ENCODE results near the gene RNF149. TPM values are rescaled to one million over a fixed set of nuclear protein-coding genes. Genes with fewer than 3 reads are reported as not detected.
"Not testable (repeated sequence)": the region's sequence is repeated elsewhere in the genome, so short reads cannot be mapped to it uniquely, and the experiment has no call there.

The RNF149 gene
- total and polyA plus RNA-seq, 2 donors: 26.3 to 113 TPM

GRCh38 chr2:101316568-101316967, 8.1 kb upstream of the RNF149 start:
- DNase-seq (ENCODE audit: extremely low spot score); H3K36me3 ChIP-seq (ENCODE audit: insufficient read depth); H3K27ac ChIP-seq (ENCODE audit: low read depth); H3K4me1 ChIP-seq (ENCODE audit: insufficient read depth); H3K4me3 ChIP-seq (ENCODE audit: low read depth, low read length): not testable (repeated sequence)
- 87% methylated on average over 6 of the region's 6 CpGs for WGBS

- no peak for DNase-seq (ENCODE audit: extremely low spot score)
- no peaks in the 10 kb centered on the region for H3K4me1 ChIP-seq (ENCODE audit: insufficient read depth)
- WGBS: 71% methylated on average over 3 of the region's 3 CpGs
- no peak overlapping the region for H3K4me3 ChIP-seq (ENCODE audit: low read depth, low read length)
- H3K36me3 ChIP-seq (ENCODE audit: insufficient read depth): no peaks in the 10 kb centered on the region
- no peak overlapping the region for H3K27ac ChIP-seq (ENCODE audit: low read depth)
These were observed 3.2 kb upstream of the RNF149 start for GRCh38 chr2:101311696-101312017.

DNA sequence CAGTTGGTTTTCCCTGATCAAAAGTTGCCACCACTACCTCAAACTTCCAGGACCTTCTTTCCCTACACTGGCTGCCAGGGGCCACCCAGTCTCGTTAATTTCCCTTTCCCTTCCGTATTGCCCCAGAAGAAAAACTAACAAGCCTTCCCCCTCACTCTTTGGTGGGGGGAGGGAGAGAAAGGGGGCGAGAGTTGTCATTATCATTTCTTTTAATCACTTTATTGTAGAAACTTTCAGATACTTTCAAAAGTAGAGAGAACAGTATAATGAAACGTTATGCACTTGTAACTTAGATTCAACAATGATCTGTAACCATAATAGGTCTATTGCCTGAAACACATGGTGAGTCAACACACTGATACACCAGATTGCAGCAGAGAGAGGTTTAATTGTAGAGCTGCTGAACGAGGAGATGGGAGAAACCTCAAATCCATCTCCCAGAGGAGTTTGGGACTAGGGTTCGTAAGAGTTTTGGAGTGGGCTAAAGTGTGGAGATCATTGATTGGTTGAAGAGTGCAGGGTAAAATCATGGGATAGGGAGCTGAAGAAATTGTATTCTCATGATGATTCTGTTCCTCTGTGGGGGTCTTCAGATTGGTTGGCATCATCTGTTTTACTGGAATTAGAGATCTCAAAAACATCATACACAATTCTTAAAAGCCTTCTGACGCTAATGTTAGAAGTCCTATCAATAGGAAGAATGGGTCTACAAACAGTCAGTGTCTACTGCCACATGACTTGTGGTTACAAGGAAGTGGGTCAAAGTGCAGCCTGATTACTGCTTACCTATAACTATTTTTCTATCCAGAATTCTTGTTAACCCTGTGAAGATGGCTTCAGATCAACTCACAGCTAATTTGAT, 2.6 kb upstream of the RNF149 start:
- no peak overlapping the region for H3K4me3 ChIP-seq (ENCODE audit: low read depth, low read length)
- H3K27ac ChIP-seq (ENCODE audit: low read depth): no peak overlapping the region
- 72% methylated on average over 7 of the region's 7 CpGs for WGBS
- no peaks in the 10 kb centered on the region for H3K36me3 ChIP-seq (ENCODE audit: insufficient read depth)
- H3K4me1 ChIP-seq (ENCODE audit: insufficient read depth): no peaks in the 10 kb centered on the region
- no peak for DNase-seq (ENCODE audit: extremely low spot score)

DNA sequence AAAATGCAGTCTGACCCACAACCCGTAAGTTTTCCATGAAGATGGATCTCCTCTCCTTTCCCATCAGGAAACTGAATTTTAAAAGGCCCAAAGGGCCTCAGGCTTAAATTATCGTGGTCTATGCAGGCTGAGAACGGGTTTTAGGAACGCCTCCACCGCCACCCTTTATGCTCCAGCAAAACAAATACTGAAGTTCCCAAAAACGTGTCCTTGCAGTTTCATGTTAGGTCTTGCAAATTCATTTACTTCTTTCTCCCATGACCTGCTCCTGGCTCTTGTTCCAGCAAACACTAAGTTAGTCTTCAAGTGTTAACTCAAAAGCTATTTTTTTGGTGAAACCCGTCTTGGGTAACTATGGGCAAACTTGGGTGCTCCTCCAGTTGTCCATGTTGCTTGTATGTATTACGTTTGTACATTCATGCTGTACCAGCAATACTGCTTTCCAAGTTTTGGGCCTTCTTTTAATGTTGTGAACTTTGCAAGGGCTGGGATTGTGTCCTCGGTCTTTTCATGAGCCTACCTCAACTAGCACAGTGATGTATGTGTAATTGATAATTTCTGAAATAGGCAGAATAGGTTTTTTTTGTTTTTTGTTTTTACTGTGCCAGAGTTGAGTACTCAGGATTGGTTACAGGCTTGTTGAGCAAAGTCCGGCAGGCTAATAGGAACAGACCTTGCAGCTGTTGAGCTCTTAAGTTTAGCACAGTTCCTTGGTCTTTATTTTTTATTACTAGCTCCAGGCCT, 1.8 kb upstream of the RNF149 start:
- H3K4me1 ChIP-seq (ENCODE audit: insufficient read depth): no peaks in the 10 kb centered on the region
- H3K4me3 ChIP-seq (ENCODE audit: low read depth, low read length): no peak overlapping the region
- WGBS: 80% methylated on average over 10 of the region's 10 CpGs
- no peaks in the 10 kb centered on the region for H3K36me3 ChIP-seq (ENCODE audit: insufficient read depth)
- DNase-seq (ENCODE audit: extremely low spot score): no peak
- no peak overlapping the region for H3K27ac ChIP-seq (ENCODE audit: low read depth)

DNA sequence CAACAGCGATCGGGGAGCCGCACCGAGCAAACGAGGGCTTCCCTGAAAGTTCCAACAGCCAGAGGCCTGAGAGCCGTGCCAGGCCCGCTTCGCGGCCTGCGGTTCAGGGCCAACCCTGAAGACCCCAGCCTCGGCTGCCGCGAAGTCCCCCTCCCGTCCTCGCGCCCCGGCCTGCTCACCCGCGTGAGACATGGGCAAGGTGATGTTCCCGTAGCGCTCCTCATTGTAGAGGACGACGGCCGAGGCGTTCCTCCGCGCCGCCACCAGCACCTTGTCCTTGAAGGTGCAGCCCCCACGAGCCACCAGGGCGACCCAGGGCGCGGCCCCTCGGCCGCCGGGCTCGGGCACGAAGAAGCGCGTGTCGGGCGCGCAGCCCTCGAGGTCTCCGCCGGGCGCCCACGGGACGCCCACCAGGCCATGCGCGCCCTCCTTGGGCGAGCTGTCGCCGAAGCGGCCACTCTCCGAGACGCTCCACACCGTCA, 510 bp downstream of the RNF149 start:
- WGBS: 1% methylated on average over 57 of the region's 57 CpGs
- Histone ChIP-seq H3K36me3 (ENCODE audit: insufficient read depth) (no peaks in the 10 kb centered on the region), H3K27ac (ENCODE audit: low read depth) (peak overlapping the region; percentile 92), H3K4me1 (ENCODE audit: insufficient read depth) (no peaks in the 10 kb centered on the region), H3K4me3 (ENCODE audit: low read depth, low read length) (peak overlapping the region; percentile 73)
- DNase-seq (ENCODE audit: extremely low spot score): no peak

DNA sequence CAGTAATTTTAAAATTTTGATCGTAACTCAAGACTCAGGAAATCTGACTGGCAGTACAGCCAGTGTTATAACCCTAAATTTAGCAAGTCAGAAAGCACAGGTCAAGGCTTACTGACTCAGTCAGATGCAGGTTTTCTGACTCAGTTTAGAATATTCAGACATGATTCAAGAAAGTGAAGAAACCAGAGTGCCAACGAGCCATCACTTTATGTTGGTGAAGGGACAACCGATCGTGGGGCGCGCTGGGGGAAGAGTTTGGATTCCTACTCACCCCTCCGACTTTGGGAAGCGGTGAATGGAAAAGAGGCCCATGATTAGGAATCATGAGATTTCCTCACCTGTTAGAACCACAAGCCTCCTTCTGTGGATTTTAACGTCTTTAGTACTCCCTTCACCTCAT, 998 bp downstream of the RNF149 start:
- 35% methylated on average over 9 of the region's 9 CpGs for WGBS
- H3K4me3 ChIP-seq (ENCODE audit: low read depth, low read length): peak overlapping the region; percentile 73
- H3K4me1 ChIP-seq (ENCODE audit: insufficient read depth): no peaks in the 10 kb centered on the region
- DNase-seq (ENCODE audit: extremely low spot score): no peak
- H3K36me3 ChIP-seq (ENCODE audit: insufficient read depth): no peaks in the 10 kb centered on the region
- H3K27ac ChIP-seq (ENCODE audit: low read depth): peak overlapping the region; percentile 92

GRCh38 chr2:101306410-101306809, 2.1 kb downstream of the RNF149 start:
- Histone ChIP-seq H3K36me3 (ENCODE audit: insufficient read depth) (no peaks in the 10 kb centered on the region), H3K27ac (ENCODE audit: low read depth) (no peak overlapping the region), H3K4me1 (ENCODE audit: insufficient read depth) (no peaks in the 10 kb centered on the region), H3K4me3 (ENCODE audit: low read depth, low read length) (peak overlapping the region; percentile 73)
- no peak for DNase-seq (ENCODE audit: extremely low spot score)
- WGBS: 66% methylated on average over 7 of the region's 7 CpGs

GRCh38 chr2:101305492-101306078, 2.9 kb downstream of the RNF149 start:
- Histone ChIP-seq H3K36me3 (ENCODE audit: insufficient read depth) (no peaks in the 10 kb centered on the region), H3K4me3 (ENCODE audit: low read depth, low read length) (no peak overlapping the region), H3K4me1 (ENCODE audit: insufficient read depth) (no peaks in the 10 kb centered on the region), H3K27ac (ENCODE audit: low read depth) (no peak overlapping the region)
- DNase-seq (ENCODE audit: extremely low spot score): no peak
- WGBS: 69% methylated on average over 7 of the region's 7 CpGs

DNA sequence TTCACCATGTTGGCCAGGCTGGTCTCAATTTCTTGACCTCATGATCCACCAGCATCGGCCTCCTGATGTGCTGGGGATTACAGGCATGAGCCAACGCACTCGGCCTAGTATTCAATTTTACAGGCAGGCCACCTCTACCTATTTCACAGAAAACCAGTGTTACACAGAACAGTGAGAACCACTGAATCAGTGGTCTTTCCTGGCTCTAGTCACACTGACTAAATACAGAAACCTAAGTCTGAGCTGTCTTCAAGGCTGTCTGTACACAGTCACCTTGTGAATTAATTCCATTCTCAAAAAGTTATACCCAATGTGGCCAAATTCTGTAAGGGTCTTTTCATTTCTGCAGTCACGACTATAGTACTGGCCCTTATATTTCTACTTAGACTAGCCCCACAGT, 3.5 kb downstream of the RNF149 start:
- Histone ChIP-seq H3K27ac (ENCODE audit: low read depth) (no peak overlapping the region), H3K4me3 (ENCODE audit: low read depth, low read length) (no peak overlapping the region)
- WGBS: 88% methylated on average over 4 of the region's 4 CpGs

DNA sequence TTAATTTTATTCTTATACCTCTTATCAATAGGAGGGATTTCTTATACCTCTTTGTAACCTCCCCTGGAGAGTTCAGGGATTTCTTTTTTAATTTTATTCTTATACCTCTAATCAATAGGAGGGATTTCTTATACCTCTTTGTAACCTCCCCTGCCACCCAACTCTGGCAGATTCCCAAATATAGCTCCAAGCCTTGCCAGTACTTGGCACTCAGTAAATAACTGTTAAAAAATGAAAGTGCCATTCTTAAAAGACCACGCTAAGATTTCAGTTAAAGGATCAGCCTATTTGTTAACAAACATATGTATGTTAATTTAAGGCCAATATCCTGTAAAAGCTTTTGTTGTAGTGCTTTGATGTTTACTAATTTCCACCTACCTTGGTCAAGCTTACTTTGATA, 4.8 kb downstream of the RNF149 start:
- WGBS: 89% methylated on average over 1 of the region's 1 CpG
- no peak overlapping the region for H3K27ac ChIP-seq (ENCODE audit: low read depth)
- H3K4me3 ChIP-seq (ENCODE audit: low read depth, low read length): no peak overlapping the region
- DNase-seq (ENCODE audit: extremely low spot score): no peak
- no peaks in the 10 kb centered on the region for H3K4me1 ChIP-seq (ENCODE audit: insufficient read depth)
- no peaks in the 10 kb centered on the region for H3K36me3 ChIP-seq (ENCODE audit: insufficient read depth)

More for the DNA sequence above, 3.5 kb downstream of the RNF149 start:
- no peak for DNase-seq (ENCODE audit: extremely low spot score)
- no peaks in the 10 kb centered on the region for H3K4me1 ChIP-seq (ENCODE audit: insufficient read depth)
- no peaks in the 10 kb centered on the region for H3K36me3 ChIP-seq (ENCODE audit: insufficient read depth)

- no peaks in the 10 kb centered on the region for H3K4me1 ChIP-seq (ENCODE audit: insufficient read depth)
- WGBS: 83% methylated on average over 4 of the region's 4 CpGs
These were observed 6.5 kb downstream of the RNF149 start for GRCh38 chr2:101302016-101302415.

GRCh38 chr2:101300836-101301235, 7.7 kb downstream of the RNF149 start:
- 76% methylated on average over 7 of the region's 7 CpGs for WGBS
- no peak for DNase-seq (ENCODE audit: extremely low spot score)
- Histone ChIP-seq H3K4me3 (ENCODE audit: low read depth, low read length) (no peak overlapping the region), H3K4me1 (ENCODE audit: insufficient read depth) (no peaks in the 10 kb centered on the region), H3K36me3 (ENCODE audit: insufficient read depth) (no peaks in the 10 kb centered on the region), H3K27ac (ENCODE audit: low read depth) (no peak overlapping the region)

More at GRCh38 chr2:101302016-101302415, 6.5 kb downstream of the RNF149 start:
- no peak overlapping the region for H3K4me3 ChIP-seq (ENCODE audit: low read depth, low read length)
- no peaks in the 10 kb centered on the region for H3K36me3 ChIP-seq (ENCODE audit: insufficient read depth)
- no peak overlapping the region for H3K27ac ChIP-seq (ENCODE audit: low read depth)
- DNase-seq (ENCODE audit: extremely low spot score): no peak

DNA sequence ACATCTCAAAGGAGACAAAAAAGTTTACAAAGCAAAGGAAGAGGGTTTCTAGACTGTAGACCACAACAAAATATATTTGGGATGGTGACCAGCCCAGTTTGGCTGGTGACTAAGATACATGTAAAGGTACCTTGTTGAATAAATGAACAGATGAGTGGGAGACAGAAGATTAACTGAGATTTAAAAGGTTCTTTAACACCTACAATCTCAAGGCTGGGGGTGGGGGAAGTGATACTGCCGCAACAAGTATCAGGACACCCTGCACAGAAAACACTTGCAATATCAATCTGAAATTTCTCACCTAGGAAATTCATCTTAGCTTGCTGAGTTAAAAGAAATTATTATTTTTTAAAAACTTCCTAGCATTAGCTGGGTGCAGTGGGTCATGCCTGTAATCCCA, 8.3 kb downstream of the RNF149 start:
- DNase-seq (ENCODE audit: extremely low spot score): no peak
- WGBS: 96% methylated on average over 1 of the region's 1 CpG
- H3K4me1 ChIP-seq (ENCODE audit: insufficient read depth): no peaks in the 10 kb centered on the region

GRCh38 chr2:101299604-101300003, 8.9 kb downstream of the RNF149 start:
- Histone ChIP-seq H3K36me3 (ENCODE audit: insufficient read depth) (no peaks in the 10 kb centered on the region), H3K27ac (ENCODE audit: low read depth) (no peak overlapping the region), H3K4me1 (ENCODE audit: insufficient read depth) (no peaks in the 10 kb centered on the region), H3K4me3 (ENCODE audit: low read depth, low read length) (no peak overlapping the region)
- 69% methylated on average over 6 of the region's 6 CpGs for WGBS
- DNase-seq (ENCODE audit: extremely low spot score): no peak

More for the DNA sequence above, 8.3 kb downstream of the RNF149 start:
- no peaks in the 10 kb centered on the region for H3K36me3 ChIP-seq (ENCODE audit: insufficient read depth)
- H3K4me3 ChIP-seq (ENCODE audit: low read depth, low read length): no peak overlapping the region
- no peak overlapping the region for H3K27ac ChIP-seq (ENCODE audit: low read depth)
